ENCODE results near the gene NCAPD2. TPM values are rescaled to one million over a fixed set of nuclear protein-coding genes. Genes with fewer than 3 reads are reported as not detected.

Gene NCAPD2
- total and polyA plus RNA-seq, 2 donors (not counting 3 experiments of a cell fraction or from before 2014, with no cell fraction given): 41.8 to 90.1 TPM

GRCh38 chr12:6546016-6546415, 52.1 kb downstream of the NCAPD2 start:
- TF ChIP-seq CTCF (IDR thresholded peaks at IDR 0.05; ENCODE audit: extremely low read depth in 1 of 2, insufficient read depth in 1 of 2, low read depth in 1 of 2, low read length in 2 of 2) (no peak), POLR2AphosphoS5 (IDR thresholded peaks at IDR 0.05; ENCODE audit: insufficient read depth, low read depth, low read length) (no peak), MYC (IDR thresholded peaks at IDR 0.05; ENCODE audit: low read depth, low read length) (no peak), FOS (IDR thresholded peaks at IDR 0.05; ENCODE audit: borderline replicate concordance, insufficient read depth, low read length) (no peak), GATA2 (IDR thresholded peaks at IDR 0.05; ENCODE audit: insufficient read depth, insufficient read length, low read depth, low read length) (no peak), JUN (IDR thresholded peaks at IDR 0.05; ENCODE audit: borderline replicate concordance, insufficient read depth, insufficient read length, low read depth) (no peak), MAX (IDR thresholded peaks at IDR 0.05; ENCODE audit: insufficient read depth, insufficient read length) (no peak), POLR2A (IDR thresholded peaks at IDR 0.05; ENCODE audit: low read depth, low read length) (no peak), EZH2 (IDR thresholded peaks at IDR 0.05; ENCODE audit: borderline replicate concordance, low read depth, low read length, severe bottlenecking) (no peak)
- Histone ChIP-seq H3K4me3 (replicated peaks in 1 of 3; ENCODE audit: insufficient read depth in 1 of 3, low read depth in 1 of 3, low read length in 3 of 3) (no peak overlapping the region), H3K4me2 (ENCODE audit: insufficient read depth, low read length) (no peak overlapping the region), H2AFZ (ENCODE audit: low read depth, low read length) (no peak overlapping the region), H3K79me2 (ENCODE audit: control insufficient read depth, insufficient read depth, low read length) (peaks cover 8% of the 10 kb centered on the region), H3K9me3 (replicated peaks; ENCODE audit: control insufficient read depth, insufficient read depth, low read length) (no peaks in the 10 kb centered on the region), H3K9ac (replicated peaks; ENCODE audit: extremely low read depth, insufficient read depth, low read length) (no peak overlapping the region), H3K9me1 (replicated peaks; ENCODE audit: control insufficient read depth, extremely low read depth, insufficient read depth, low read length) (no peaks in the 10 kb centered on the region), H3K27ac (ENCODE audit: insufficient read depth, low read depth, low read length) (no peak overlapping the region), H3K4me1 (ENCODE audit: control insufficient read depth, extremely low read depth, insufficient read depth, low read length) (peaks cover 35% of the 10 kb centered on the region), H4K20me1 (replicated peaks; ENCODE audit: control insufficient read depth, extremely low read depth, insufficient read depth, low read length) (no peaks in the 10 kb centered on the region), H3K36me3 (ENCODE audit: control insufficient read depth in 2 of 2, extremely low read depth in 1 of 2, insufficient read depth in 2 of 2, low read length in 2 of 2) (peaks cover 3 to 15% of the 10 kb centered on the region in 2 experiments), H3K27me3 (ENCODE audit: control insufficient read depth in 2 of 2, insufficient read depth in 2 of 2, low read length in 2 of 2) (no peaks in the 10 kb centered on the region)
- FAIRE-seq (no peak), DNase-seq (ENCODE audit: low read depth, low spot score) (no peak)
- ChIA-PET CTCF (interaction anchor here (1.2 to 10.3 kb wide), 2 partner anchors 6 to 9 kb away, joined by 3 to 145 read pairs; no protein-coding TSS in a partner anchor), POLR2A (no interaction called here)
- BruUV-seq (replicated peaks): no TSS peak
- dilution Hi-C loops (cut with MboI; ENCODE audit: extremely low pct_ligation_motif_present, low sequenced_read_pairs) (no loop called here), intact Hi-C loops (cut with micrococcal nuclease) (no loop called here)

Measured in endothelial cell of umbilical vein (primary cell).